ENCODE measurements around the gene GZF1.

The GZF1 gene

DNA sequence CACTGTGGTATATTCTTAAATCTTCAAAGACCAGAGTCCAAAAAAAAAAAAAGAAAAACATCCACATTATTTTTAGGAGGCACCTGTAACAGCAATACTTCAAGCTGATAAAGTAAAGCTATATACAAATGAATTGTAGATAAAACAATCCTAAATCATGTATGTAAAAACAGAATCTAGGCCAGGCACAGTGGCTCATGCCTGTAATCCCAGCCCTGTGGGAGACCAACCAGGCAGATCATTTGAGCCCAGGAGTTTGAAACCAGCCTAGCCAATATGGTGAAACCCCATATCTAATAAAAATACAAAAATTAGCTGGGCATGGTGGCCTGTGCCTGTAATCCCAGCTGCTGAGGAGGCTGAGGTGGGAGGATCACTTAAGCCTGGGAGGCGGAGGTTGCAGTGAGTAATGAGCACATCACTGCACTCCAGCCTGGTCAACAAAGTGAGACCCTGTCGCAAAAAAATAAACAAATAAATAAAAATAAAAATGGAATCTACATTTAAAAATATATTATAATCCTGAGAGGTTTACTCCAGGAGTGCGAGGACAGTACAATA is 52.0 kb downstream of the GZF1 start:
- no peak for TF ChIP-seq MYC (IDR thresholded peaks at IDR 0.05; ENCODE audit: low read depth, low read length)
- no peak overlapping the region for H3K4me3 ChIP-seq (ENCODE audit: low read depth, low read length)
- no peak for DNase-seq (ENCODE audit: low read depth)

DNA sequence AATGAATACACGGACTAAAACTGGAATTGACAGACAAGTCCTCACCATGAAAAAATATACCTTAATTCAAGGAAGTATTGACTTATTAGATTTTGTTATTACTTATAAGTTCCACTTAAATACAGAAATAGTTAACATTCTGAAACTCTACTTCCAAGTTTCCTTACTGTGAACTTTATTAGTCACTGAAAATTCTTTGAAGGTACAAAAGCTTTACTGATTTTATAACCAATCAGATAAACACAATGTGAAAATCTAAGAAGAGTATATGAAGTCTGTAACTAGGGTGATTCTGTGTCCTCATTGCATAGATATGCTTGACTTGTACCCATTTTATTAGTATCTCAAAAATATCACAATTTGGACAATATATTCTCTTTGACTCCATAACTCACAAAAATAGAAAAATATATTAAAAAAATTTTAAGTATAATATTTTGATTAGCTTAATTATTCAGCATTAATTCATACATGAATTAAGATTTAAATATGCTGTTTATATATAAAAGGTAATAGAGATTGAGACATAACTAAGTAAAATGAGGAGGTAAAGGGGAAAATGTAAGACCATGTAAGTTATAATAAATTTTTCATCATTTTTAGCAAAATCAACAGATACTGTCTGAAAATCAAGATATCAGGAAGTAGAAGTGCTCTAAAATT is 52.7 kb downstream of the GZF1 start:
- DNase-seq (ENCODE audit: low read depth) = no peak
- no peak overlapping the region for H3K4me3 ChIP-seq (ENCODE audit: low read depth, low read length)
- TF ChIP-seq POLR2A (IDR thresholded peaks at IDR 0.05; ENCODE audit: extremely low read depth, insufficient read length) (no peak), MYC (IDR thresholded peaks at IDR 0.05; ENCODE audit: low read depth, low read length) (no peak)
- TF ChIP-seq, protein P1, sequence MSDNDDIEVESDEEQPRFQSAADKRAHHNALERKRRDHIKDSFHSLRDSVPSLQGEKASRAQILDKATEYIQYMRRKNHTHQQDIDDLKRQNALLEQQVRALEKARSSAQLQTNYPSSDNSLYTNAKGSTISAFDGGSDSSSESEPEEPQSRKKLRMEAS (IDR thresholded peaks at IDR 0.05; ENCODE audit: low read depth, low read length) = no peak
- TF ChIP-seq, protein P2, sequence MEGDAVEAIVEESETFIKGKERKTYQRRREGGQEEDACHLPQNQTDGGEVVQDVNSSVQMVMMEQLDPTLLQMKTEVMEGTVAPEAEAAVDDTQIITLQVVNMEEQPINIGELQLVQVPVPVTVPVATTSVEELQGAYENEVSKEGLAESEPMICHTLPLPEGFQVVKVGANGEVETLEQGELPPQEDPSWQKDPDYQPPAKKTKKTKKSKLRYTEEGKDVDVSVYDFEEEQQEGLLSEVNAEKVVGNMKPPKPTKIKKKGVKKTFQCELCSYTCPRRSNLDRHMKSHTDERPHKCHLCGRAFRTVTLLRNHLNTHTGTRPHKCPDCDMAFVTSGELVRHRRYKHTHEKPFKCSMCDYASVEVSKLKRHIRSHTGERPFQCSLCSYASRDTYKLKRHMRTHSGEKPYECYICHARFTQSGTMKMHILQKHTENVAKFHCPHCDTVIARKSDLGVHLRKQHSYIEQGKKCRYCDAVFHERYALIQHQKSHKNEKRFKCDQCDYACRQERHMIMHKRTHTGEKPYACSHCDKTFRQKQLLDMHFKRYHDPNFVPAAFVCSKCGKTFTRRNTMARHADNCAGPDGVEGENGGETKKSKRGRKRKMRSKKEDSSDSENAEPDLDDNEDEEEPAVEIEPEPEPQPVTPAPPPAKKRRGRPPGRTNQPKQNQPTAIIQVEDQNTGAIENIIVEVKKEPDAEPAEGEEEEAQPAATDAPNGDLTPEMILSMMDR (IDR thresholded peaks at IDR 0.05; ENCODE audit: low read depth, low read length) = no peak

DNA sequence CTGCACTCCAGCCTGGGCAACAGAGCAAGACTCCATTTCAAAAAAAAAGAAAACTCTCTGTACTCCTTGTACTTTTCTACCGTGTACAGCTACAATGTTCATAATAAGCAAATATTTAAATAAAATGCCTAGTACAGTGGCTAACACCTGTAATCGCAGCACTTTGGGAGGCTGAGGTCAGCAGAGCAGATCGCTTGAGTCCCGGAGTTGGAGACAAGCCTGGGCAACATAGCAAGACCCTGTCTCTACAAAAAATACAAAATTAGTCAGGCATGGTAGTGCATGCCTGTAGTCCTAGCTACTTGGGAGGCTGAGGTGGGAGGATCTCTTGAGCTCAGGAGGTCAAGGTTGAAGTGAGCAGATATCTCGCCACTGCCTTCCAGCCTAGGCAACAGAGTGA is 53.6 kb downstream of the GZF1 start:
- H3K4me3 ChIP-seq (ENCODE audit: low read depth, low read length) = no peak overlapping the region
- TF ChIP-seq, protein P1 (IDR thresholded peaks at IDR 0.05; ENCODE audit: low read depth, low read length) = no peak
- TF ChIP-seq MYC (IDR thresholded peaks at IDR 0.05; ENCODE audit: low read depth, low read length) (no peak), POLR2A (IDR thresholded peaks at IDR 0.05; ENCODE audit: extremely low read depth, insufficient read length) (no peak)
- TF ChIP-seq, protein P2 (IDR thresholded peaks at IDR 0.05; ENCODE audit: low read depth, low read length) = no peak
- DNase-seq (ENCODE audit: low read depth) = no peak

DNA sequence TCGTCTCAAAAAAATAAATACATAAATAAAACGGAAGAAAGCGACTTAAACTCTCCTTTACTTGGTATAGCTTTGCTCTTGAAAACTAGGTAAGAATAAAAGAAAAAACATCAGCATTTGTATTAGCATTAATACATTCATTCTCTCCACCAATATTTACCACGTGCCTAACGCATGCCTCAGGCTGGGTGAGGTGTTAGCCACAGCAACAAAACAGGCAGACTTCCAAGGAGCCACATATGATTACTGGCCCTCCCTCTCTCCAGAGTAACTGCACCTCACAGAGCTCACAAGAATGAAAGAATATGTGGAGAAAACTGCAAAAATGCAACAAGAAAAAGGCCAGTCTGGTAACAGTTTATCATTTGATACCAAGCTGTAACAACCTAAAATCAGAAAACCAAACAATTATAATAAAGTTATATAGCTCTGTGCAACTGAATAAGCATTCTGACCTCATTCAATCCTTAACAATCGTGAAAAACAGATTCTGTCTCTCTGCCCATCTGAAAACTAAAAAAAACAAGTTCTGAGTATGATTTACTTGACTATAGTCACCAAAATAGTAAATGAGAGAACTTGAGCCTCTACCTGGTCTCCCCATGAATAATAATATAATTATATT is 54.1 kb downstream of the GZF1 start:
- no peak overlapping the region for H3K4me3 ChIP-seq (ENCODE audit: low read depth, low read length)
- TF ChIP-seq, protein P1 (IDR thresholded peaks at IDR 0.05; ENCODE audit: low read depth, low read length) = no peak
- no peak for TF ChIP-seq MYC (IDR thresholded peaks at IDR 0.05; ENCODE audit: low read depth, low read length)
- TF ChIP-seq POLR2A (IDR thresholded peaks at IDR 0.05; ENCODE audit: extremely low read depth, insufficient read length) = no peak
- TF ChIP-seq, protein P2 (IDR thresholded peaks at IDR 0.05; ENCODE audit: low read depth, low read length) = no peak
- DNase-seq (ENCODE audit: low read depth) = no peak

DNA sequence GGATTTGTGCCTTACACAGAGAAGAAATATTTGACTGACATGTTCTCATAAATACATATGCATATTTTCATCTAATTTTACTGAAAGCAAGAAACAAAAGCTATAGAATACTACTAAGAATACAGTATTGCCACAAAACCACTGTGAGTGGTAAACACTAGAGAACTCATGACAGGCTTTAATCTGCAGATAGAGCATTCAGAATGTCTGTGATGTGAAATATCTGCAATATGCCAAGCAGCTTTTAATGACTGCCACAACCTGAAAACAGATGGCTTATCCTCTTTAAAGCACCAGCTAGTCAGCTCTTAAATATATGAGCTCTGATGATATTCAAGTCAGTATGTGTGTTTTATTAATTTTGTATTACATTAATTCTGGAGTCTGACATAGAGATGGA is 55.9 kb downstream of the GZF1 start:
- TF ChIP-seq MYC (IDR thresholded peaks at IDR 0.05; ENCODE audit: low read depth, low read length) (no peak), POLR2A (IDR thresholded peaks at IDR 0.05; ENCODE audit: extremely low read depth, insufficient read length) (no peak)
- TF ChIP-seq, protein P1 (IDR thresholded peaks at IDR 0.05; ENCODE audit: low read depth, low read length) = no peak
- no peak overlapping the region for H3K4me3 ChIP-seq (ENCODE audit: low read depth, low read length)
- no peak for DNase-seq (ENCODE audit: low read depth)

DNA sequence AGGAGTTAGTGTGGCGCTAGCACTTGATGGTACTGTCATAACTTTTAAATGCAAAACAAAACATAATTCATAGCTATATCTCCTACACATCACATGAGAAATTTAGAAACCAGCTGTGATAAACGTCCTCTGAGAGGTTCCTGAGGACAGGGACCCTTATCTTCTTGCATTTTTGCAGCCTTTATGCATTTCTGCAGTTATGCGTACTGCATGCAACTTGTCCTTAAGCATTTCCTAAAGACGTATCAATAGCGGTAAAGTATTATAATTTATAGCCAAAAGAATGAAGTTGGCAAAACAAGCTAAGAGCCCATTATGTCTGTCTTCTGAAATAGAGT is 57.6 kb downstream of the GZF1 start:
- H3K4me3 ChIP-seq (ENCODE audit: low read depth, low read length) = peak overlapping the region; percentile 75
- no peak for DNase-seq (ENCODE audit: low read depth)
- no peak for TF ChIP-seq MYC (IDR thresholded peaks at IDR 0.05; ENCODE audit: low read depth, low read length)
- TF ChIP-seq POLR2A (IDR thresholded peaks at IDR 0.05; ENCODE audit: extremely low read depth, insufficient read length) = no peak
- TF ChIP-seq, protein P1 (IDR thresholded peaks at IDR 0.05; ENCODE audit: low read depth, low read length) = no peak
- TF ChIP-seq, protein P2 (IDR thresholded peaks at IDR 0.05; ENCODE audit: low read depth, low read length) = no peak
